T-helper 2 cell treated with Interferon-gamma antibody and Interleukin-4, amounts not matched to agents 100 ng/mL and 5 ng/mL, for 36 hours (primary cell): Measurements from ENCODE around the gene PEX16. TPM values are rescaled to one million over a fixed set of nuclear protein-coding genes. Genes with fewer than 3 reads are reported as not detected.

Experiments
- intact Hi-C: fragments of 100-400 bp; cut with micrococcal nuclease; formaldehyde crosslinking; loops from one replicate; pipeline ENCODE4 v1.15.1; 2023
- total RNA-seq: library from RNA; stranded (reverse); gene quantifications from 2 replicates; pipeline ENCODE4 v1.2.3, GENCODE V29; 2022

The PEX16 gene
- total RNA-seq, 1 donor from 2014 or later, result 49.7 TPM

DNA sequence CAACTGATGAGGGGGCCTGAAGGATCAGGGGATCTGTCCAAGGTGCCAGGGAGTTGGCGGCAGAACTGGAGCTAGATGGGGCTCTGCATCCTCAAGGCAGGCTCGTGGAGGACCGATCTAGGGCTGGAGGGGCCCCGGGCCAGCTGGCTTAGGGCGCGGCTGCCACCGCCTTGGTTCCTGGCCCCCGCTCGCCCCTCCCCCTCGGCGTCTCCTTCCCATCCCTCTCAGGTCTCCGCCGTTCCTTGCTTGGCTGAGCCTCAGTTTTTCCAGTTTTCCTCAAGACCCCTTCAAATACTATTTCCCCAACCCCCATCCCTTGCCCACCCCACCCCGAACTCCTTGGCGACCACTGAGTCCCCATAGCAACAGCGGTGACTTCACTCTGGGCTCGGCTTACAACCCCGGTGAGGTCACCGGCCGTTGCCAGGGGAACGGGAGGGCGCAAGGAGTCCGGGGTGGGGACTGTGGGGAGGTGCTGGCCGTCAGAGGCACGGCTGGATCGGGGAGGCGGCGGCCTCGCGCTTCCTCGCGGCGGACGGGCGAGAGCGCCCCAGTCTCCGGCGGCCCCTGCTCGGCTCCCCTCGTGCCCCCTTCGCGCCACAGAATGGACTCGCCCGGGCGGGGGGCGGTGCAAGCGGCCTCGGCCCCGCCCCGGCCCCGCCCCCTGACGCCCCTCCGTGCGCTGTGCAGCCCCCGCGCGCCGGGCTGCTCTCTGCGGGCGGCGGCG lies 18.1 kb downstream of the PEX16 start:
- intact Hi-C loops, result loop anchor here (1.0 kb wide), 1 partner anchor 19 kb away; no protein-coding TSS in a partner anchor

DNA sequence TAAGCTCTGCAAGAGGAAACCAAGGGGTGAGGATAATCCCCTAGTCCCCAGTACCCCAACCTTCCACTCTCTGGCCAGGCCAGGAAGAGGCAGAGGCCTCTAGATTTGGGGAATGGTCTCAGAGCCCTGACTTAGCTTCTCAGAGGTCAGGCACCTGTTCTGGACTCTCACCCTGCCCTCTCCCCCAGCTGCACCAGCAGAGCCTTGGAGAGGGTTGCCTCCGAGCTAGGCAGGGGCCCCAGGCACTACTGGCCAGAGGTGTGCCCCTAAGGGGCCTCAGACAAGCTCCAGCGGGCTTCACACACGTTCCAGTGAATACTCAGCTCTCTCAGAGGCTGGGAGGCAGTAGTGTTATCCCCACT lies 18.6 kb downstream of the PEX16 start:
- intact Hi-C loops, result loop anchor here (1.0 kb wide), 1 partner anchor 19 kb away; no protein-coding TSS in a partner anchor

DNA sequence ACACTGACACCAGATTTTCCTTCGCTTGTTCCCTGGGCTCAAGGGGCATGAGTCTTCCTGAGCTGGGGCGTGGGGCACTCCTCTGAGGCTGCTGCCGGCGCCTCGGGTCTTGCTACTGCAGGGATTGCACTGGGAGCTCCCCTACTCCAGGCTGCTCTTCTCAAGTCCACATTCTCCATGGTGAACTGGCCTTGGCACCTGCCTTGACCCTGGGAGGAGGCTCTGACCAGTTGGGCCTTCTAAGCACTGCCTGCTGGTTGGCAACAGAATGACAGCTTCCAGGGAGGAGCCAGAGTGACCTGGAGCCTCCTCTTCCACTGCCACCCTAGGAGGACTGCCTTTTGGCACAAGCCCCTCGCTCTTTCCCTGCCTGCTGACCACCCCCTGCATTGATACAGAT lies 20.1 kb downstream of the PEX16 start:
- intact Hi-C loops, result no loop called here

DNA sequence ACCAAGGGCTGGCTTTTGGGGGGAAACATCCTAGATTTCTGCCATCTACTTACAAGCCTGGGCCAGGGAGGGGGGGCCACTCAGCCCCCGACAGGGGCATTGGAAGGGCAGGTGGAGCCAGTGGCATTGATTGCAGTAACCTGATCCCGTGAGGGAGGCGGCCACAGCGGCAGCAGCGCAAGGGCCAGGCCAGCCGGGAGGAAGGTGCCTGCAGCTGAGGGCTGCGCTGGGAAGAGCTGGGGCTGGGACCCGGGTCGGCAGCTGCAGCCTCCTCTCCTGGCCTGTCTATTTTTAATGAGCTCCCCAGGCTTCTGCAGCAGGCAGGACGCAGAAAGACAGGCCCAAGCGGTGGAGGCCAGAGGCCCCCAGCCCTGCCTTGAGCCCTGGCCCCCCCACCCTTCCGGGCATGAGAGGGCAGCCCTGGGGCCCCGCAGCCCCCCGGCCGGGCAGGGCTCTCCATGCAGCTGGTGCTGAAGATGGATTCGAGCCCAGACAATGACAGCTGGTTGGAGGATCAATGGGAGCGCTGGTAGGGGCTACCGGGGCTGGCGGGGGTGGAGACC lies 21.2 kb downstream of the PEX16 start:
- intact Hi-C loops, result no loop called here

DNA sequence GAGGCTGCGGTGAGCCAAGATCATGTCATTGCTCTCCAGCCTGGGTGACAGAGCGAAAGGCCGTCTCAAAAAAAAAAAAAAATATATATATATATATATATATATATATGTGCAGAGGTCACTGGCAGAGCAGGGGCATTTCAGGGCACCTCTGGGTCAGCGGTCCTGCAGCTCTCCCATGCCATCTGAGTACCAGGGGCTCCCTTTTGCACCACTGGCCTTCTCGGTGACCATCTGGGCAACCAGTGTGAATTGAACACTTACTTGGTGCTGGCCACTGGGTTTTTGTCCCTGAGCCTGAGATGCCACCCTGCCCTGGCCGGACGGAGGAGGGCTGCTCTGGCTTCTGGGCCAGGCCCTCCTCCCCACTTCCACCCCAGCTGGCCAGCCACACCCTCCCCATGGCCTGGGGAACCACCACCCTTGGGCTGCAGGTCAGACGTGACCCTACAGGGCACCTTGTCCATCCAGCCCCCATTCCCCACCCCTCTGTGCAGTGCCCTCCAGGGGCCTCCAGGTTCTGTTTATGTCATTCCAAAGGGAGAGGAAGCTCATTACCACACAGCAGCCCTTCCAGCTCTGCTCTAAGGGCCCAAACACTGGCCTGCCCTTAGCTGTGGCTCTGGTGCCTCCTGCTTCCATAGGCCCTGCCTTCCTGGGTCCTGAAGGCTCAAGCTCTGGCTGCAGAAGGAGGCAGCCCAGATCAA lies 22.0 kb downstream of the PEX16 start:
- intact Hi-C loops, result no loop called here

DNA sequence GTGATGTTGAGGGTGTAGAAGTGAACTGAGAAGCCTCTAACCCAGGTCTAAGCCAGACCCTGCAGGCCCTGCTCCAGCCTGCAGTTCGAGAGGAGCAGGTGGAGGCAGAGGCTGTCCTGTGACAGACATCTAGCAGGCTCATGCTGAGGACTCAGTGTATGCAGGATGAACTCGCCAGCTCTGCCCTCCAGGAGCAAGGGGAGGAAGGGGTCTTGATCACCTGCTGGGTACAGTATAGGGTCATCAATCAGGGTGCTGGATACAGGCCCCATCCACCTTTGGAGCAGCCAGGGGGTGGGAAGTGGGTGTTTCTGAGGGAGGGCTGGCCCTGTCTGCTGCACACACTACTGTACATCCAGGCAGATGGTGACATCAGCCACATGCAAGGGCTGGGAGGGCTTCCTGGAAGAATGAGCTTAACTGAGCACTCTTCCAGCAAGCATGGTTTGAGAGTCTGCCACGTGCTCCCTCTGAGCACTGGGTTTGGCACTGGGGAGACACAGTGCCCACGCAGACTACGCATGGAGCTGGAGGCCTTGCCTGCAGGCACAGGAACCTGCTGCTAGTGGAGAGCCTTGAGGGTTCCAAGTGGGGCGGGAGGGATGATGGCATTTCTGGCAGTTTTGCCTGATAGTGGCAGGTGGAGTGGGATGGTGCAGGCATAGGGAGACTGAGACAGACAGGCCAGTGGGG lies 23.0 kb downstream of the PEX16 start:
- intact Hi-C loops, result no loop called here

DNA sequence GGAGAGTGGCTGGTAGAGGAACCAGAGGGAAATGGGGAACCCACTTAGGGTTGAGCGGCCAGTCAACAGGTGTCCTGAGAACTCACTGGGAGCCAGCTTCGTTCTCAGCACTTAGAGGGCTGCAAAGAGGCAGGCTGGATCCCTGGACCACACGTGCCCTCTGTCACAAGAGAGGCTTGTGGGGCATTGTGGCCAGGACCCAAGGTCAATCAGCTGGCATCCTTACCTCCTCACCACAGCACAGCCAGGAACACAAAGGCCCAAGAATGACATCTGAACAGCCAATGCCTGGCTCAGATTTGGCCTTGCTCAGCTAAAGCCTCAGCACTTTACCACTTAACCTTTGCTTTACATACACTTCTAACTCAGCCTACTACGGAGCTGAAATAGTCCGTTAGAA lies 24.8 kb downstream of the PEX16 start:
- intact Hi-C loops, result no loop called here

DNA sequence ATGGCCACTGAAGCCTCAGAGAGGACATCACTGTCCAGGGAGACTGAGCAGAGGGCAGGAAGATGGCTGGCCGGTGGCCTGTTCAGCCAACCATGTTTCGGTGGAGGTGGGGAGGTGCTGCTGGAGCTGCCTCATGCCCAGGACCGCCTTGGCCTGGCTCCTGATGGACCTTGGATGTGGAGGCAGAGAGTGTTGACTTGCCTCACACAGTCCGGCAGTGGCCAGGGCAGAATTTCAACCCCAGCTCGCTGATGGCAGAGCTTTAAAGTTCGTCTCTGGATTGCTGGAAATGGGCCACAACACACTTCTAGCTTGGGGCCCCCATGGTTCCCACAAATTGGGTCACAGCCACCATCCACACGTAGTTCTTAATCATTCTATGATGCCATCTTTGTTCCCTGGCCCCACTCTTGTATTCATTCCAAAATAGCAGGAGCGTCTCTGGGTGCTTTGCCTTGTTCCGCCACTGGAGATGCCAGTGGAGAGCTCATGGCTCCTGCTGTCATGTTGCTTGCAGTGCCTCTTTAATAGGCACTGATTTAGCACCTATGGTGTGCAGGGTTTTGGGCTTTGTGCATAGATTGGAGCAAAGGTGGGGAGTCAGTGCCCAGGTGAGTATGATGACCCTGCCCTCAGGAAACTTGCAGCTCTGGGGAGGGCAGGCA lies 26.7 kb downstream of the PEX16 start:
- intact Hi-C loops, result no loop called here

DNA sequence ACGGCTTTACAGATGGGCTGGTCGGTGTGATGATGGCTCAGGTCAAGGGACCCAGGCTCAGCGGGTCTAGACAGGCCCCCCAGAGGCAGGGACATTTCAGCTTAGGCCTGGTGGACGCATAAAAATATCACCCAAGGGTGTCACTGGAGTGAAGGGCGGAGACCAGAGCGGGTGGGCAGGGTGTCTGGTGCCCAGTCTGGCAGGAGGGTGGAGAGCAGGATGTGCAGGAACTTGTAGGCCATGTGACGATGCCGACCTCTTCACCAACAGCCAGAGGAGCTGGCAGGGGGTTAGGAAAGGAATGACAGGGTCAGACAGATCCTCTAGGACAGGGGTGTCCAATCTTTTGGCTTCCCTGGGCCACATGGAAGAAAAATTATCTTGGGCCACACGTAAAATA lies 27.7 kb downstream of the PEX16 start:
- intact Hi-C loops, result loop anchor here (5.0 kb wide), 1 partner anchor 43 kb away; the partner anchor contains the start of gene CRY2

DNA sequence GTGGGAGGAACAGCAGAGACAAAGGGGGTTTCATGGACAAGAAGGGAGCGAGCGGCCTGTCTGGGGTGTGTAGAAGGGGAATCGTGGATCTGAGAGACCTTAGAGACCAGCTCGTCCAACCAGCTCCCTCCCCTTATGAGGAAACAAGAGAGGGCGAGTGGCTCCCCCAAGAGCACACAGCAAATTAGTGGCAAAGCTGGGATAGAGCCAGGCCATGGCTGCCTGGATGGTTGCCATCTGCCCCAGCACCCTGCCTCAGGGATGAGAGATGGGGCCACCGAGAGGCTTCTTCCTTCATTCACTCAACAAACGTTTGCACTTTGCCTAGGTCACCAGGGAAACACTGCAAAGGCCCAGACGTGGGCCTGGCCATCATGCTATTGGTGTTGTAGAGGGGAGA lies 28.1 kb downstream of the PEX16 start:
- intact Hi-C loops, result loop anchor here (5.0 kb wide), 1 partner anchor 42 kb away; the partner anchor contains the start of gene CRY2

DNA sequence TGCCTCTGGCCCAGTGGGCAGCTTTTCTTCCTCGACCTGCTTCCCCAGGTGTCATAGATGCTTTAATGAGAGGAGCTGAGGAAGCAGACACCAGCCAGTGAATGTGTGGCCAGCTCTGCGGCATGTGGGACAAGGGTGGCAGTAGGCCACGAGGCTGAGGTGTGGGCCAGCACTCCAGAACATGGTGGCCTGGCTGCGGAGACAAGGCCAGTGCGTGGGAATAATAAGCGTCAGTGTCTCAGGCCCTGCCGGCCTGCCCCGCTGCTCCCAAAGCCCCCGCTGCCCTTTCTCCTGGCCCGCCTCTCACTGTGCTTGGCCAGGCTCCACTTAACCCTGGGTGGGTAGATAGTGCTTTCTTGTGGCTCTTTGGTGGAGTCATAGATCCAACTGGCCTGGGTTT lies 30.1 kb downstream of the PEX16 start:
- intact Hi-C loops, result loop anchor here (5.0 kb wide), 1 partner anchor 40 kb away; the partner anchor contains the start of gene CRY2

DNA sequence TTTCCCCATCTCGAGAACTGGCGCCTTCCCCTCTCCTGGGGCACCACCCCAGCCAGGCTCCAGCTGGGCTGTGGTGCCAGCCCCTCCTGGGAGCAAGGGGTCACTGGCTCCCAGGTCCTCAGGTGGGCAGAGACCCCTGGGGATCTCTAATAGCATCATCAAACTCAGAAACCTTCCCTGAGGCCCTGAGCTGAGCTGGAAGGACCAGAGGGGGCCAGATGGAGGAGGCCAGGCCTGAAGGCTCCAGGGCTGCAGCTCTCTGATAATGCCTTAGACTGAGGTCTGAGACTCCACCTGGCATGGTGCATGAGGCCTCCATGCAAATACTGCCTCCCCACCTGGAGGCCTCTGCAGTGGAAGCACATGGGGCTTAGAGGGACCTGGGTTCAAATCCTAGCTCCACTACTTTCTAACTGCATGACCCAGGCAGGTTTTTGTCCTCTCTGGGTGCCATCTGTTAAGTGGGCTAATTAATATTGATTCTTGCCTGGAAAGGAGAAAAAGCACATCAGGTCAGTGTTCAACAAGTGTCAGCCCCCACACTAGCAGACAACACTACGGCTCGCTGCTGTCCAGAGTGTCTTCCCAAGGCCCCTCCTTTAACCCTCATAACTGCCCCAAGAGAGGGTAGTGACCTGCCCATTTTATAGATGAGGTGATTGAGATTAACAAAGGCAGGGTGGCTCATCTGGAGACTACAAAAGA lies 30.7 kb downstream of the PEX16 start:
- intact Hi-C loops, result loop anchor here (5.0 kb wide), 1 partner anchor 40 kb away; the partner anchor contains the start of gene CRY2

DNA sequence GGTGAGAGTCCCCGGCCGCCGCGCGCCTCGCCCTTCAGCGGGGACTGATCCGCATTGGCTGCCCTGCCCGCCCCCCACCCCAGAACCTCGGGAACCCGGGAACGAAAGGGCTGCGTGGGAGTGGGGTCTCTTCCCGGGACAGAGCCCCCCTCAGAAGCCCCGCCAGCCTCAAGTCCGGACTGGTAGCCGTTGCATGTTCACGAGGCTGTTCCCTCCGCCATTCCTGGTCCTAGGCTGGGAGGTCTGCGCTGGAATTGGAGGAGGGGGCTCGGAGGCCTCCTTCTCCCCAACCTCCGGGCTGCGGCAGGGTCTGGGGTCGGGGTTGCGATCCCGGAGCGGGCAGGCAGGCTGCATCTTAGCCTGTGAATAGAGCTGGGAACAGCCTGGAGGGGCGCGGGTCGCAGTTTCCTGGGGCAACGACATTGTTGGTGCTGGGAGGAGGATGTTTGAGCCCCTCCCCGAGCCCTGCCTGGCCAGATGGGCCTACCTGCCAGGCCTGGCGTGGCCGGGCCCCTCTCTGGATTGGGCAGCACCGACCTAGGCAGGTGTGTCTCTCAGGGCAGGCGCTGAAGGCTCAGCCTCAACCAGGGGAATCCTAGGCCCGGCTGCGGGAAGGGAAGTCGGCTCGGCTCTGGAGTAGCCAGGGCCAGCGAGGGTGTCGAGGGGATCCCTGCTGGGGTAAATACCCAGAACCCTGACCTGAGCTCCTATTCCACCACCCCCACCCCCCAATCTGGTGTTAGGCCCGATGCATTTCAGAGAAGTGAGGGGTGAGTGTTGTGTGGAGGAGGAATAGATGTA lies 31.6 kb downstream of the PEX16 start:
- intact Hi-C loops, result loop anchor here (2.0 to 5.0 kb wide), 2 partner anchors 33 to 39 kb away; partner anchors contain the start of gene CRY2

DNA sequence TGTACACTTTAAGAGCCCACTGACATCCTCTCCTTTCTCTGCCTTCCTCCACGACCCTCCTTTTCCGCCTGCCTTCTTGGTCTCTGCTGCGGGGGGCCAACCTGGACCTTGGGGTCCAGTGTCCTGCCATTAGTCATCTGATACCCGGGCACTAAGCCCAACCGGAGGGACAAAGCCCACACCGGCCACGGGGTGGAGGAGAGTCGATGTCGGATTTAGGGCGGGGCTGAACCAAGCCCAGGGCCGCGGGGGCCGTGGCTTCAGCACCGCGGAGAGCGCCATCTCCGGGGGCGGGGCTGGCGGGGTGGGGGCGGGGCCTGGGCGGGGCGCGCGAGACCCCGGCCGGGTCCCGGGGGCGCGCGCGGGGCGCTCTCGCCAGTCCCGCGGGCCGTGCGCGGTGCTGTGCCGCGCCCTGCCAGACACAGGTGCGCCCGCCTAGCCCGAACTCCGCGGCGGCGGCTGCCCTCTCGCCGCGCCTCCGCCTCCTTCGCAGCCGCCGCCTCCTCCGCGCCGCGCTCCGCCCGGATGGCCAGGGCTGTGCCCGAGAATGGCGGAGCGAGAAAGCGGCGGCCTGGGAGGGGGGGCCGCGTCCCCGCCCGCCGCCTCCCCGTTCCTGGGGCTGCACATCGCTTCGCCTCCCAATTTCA lies 32.3 kb downstream of the PEX16 start, which contains the start of gene MAPK8IP1:
TSS of gene MAPK8IP1 (plus strand) at position 378 of the 647 bp plus-strand sequence. CDS start at position 548, 170 bp downstream.
- intact Hi-C loops, result loop anchor here (2.0 to 5.0 kb wide), 2 partner anchors 33 to 38 kb away; partner anchors contain the start of gene CRY2

DNA sequence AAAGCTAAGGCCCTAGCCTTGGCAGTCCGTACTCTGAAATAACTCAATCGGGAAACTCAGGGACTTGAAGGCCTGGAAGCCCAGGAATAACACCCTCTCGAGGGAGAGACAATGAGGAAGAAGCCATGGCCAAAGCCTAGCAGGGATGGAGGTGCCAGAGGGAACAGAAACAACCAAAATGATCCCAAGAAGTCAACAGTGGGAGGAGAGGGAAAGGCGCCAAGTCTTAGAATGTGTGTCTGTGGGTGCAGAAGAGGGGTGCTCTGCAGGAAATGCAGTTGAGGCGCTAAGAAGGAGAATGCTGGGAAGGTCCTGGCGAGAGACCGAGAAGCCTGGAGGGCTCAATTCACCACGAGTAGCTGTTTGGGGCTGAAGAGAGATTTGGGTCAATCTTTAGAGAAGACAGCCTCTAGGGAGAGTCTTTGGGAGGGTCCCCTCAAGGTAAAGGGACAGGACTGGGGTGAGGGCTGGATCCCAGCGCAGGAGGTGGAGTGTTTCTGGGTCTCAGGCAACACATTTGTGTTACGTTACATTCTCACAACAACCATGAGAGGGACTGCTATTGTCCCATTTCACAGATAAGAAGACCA lies 33.0 kb downstream of the PEX16 start:
- intact Hi-C loops, result loop anchor here (2.0 to 5.0 kb wide), 2 partner anchors 34 to 37 kb away; partner anchors contain the start of gene CRY2

DNA sequence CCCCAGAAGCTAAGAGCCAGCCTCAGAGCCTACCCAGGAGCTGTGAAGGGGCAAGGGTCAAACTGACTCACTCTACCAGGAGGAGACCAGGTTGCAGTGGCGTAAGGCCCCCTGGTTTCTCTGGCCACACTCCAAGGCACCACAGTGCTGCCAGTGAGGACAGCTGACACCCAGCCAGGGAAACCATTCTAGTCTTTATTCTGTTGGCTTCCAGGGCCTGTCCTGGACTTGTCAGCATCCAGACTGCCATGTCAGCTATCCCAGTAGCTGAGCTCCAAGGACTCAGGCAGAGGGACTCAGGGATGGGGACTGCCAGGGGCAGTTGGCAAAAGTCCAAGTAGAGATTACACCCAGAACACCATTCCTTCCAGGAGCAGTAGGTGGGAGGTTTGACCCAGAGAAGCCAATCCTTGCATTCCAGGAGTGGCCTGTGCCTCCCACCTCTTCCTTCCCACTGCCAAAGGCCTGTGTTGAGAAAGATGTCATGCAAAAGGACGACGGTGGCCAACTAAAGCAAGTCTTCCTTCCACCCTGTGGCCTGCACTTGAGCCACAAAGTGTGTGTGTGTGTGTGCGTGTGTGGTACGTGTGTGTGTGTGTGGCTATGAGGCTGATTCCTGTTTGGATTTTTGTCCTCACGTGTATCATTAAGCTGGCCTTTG lies 35.8 kb downstream of the PEX16 start:
- intact Hi-C loops, result no loop called here

DNA sequence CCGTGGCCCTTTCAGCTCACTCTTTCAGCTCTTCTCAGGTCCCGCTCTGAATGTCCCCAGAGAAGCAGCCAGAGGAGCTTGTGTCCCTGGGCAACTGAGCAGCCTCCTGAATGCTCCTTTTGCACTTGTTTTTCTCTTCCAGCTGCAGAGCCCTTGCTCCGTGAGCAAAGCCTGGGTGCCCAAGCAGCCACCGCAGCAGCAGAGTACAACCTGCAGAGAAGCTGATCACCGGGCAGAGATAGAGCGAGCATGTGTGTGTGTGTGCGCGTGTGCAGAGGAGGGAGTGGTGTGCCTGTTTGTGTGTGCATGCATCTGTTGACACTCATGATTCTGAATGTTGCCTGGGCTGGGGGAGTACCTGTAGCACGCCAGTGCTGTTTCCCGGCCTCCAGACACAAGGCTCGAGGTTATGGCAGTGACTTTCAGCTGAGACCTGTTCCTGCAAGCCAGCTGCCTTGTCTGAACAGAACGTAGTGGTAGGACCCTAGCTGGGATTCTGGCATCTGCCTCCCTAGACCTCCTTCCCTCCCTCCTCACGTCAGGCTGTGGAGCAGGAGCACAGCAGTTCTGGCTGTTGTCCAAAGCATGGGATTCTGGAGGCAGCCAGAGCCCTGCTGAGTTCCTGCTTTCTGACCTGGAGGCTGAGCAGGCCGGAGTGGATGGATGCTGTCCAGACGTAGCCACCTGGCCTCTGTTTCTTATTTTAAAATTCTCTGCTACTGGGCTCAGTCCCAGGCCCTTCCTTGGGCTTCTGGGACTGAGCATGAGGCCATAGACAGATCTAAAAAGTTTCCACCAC lies 36.7 kb downstream of the PEX16 start:
- intact Hi-C loops, result no loop called here
